ENCODE results near the gene SMG5.

- TF ChIP-seq CTCF (conservative IDR thresholded peaks at IDR 0.05) (no peak), ZFX (IDR thresholded peaks at IDR 0.05) (no peak)
Observed at GRCh38 chr1:156281281-156281680, 1.3 kb downstream of the SMG5 start.
